Ectodermal cell (in vitro differentiated cells): ENCODE measurements around the gene HERPUD1.

Experiments used
- H3K27ac ChIP-seq: 2 replicates; pipeline ENCODE4 v1.7.0; 2013; ENCODE audit warnings: mild to moderate bottlenecking, low read depth, low read length; ENCODE audit not compliant: insufficient read depth, poor library complexity, severe bottlenecking
- H3K27me3 ChIP-seq: 2 replicates; pipeline ENCODE4 v1.7.0; 2013; ENCODE audit warnings: mild to moderate bottlenecking, low read length; ENCODE audit not compliant: insufficient read depth, control insufficient read depth, poor library complexity, severe bottlenecking
- H3K36me3 ChIP-seq: one replicate; pipeline ENCODE4 v1.7.0; 2013; ENCODE audit warnings: low read length; ENCODE audit not compliant: control insufficient read depth, insufficient read depth
- H3K4me1 ChIP-seq: one replicate; pipeline ENCODE4 v1.7.0; 2013; ENCODE audit warnings: low read length; ENCODE audit not compliant: control insufficient read depth, insufficient read depth
- H3K4me3 ChIP-seq: 2 replicates; pipeline ENCODE4 v1.7.0; 2013; ENCODE audit warnings: low read depth, low read length, control low read depth; ENCODE audit not compliant: insufficient read depth
- H3K9me3 ChIP-seq: 2 replicates; pipeline ENCODE4 v1.7.0; 2013; ENCODE audit warnings: mild to moderate bottlenecking, low read length, moderate library complexity; ENCODE audit not compliant: control insufficient read depth
- WGBS, 2 experiments: methylation state at CpG; one replicate each; pipeline ENCODE4 v1.1.7; 2013; ENCODE audit warnings: missing lambda C conversion rate in 2 of 2; 5-methylcytosine and 5-hydroxymethylcytosine counted together

Gene HERPUD1

DNA sequence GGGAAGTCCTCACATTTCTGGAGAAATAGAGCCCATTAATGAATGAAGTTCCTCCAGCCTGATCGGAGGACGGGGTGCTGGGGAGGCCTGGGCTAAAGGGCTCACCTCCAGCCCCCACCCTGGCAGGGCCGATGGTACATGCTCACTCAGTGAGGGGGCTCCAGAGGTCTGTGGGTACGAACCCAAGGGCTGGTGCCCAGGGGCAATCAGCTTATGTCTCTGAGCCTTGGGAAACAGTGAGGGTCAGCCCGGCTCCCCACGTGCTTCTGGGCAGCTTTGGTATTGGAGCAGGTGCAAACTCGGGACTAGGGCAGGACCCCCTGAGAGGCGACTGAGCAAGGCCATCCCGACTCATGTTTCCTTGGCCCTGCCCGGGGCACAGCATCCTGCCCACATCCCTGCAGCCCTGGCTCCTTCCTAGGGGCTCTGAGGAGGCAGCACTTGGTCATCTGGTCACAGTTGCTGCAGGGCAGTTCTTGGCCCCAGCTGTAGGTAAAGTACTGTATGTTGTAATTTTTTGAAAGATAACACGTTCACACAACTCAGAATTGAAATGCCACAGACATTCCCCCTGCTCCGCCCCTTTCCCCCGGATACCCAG, 28.8 kb downstream of the HERPUD1 start:
- Histone ChIP-seq H3K4me1 (no peaks in the 10 kb centered on the region), H3K4me3 (no peak overlapping the region), H3K9me3 (no peaks in the 10 kb centered on the region), H3K36me3 (no peaks in the 10 kb centered on the region), H3K27ac (no peak overlapping the region), H3K27me3 (no peaks in the 10 kb centered on the region)
- WGBS, 2 experiments = 82 to 87% methylated on average over 12 to 13 of the region's 13 CpGs

DNA sequence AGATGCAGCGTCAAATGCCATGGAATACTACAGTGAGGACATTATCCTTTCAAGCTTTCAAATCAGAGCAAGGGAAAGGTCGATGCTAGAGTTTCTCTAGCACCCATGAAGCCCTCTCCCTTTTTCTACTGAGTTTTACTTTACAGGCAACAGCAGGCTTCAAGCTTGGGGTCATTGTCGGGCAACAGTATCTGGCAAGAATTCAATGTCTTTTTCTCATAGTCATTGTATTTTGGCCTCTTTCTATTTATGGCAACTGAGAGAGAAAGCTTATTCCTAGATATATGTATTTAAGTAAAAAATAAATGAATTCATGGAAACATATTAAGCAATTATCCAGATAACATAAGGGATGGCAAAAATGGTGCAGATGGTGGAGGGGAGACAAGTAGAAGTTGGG, 29.4 kb downstream of the HERPUD1 start:
- 92 to 96% methylated on average over 3 of the region's 3 CpGs for WGBS, 2 experiments
- Histone ChIP-seq H3K27me3 (no peaks in the 10 kb centered on the region), H3K27ac (no peak overlapping the region), H3K36me3 (no peaks in the 10 kb centered on the region), H3K4me1 (no peaks in the 10 kb centered on the region), H3K4me3 (no peak overlapping the region), H3K9me3 (no peaks in the 10 kb centered on the region)

DNA sequence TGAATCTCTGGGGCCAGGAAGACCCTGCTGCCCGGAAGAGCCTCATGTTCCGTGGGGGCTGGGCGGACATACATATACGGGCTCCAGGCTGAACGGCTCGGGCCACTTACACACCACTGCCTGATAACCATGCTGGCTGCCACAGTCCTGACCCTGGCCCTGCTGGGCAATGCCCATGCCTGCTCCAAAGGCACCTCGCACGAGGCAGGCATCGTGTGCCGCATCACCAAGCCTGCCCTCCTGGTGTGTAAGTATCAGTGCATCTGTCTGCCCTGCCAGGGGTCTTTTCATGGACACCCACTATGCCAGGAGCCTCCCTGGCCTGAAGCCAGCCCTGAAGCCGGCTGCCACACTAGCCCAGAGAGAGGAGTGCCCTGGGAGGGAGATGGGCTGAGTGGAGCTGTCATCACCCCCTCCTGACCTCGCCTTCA, 29.9 kb downstream of the HERPUD1 start, which contains the start of gene CETP:
Gene CETP (plus strand): TSS at position 100 of the 431 bp plus-strand sequence. CDS start 30 bp downstream, at position 130.
- no peak within 1 kb of the TSS for H3K27ac ChIP-seq
- no peaks in the 10 kb centered on the region for H3K9me3 ChIP-seq
- no peaks in the 10 kb centered on the region for H3K27me3 ChIP-seq
- 94% methylated on average over 12 of the region's 12 CpGs for WGBS, 2 experiments
- H3K4me3 ChIP-seq = no peak within 1 kb of the TSS
- H3K36me3 ChIP-seq = no peaks in the 10 kb centered on the region
- H3K4me1 ChIP-seq = no peaks in the 10 kb centered on the region

DNA sequence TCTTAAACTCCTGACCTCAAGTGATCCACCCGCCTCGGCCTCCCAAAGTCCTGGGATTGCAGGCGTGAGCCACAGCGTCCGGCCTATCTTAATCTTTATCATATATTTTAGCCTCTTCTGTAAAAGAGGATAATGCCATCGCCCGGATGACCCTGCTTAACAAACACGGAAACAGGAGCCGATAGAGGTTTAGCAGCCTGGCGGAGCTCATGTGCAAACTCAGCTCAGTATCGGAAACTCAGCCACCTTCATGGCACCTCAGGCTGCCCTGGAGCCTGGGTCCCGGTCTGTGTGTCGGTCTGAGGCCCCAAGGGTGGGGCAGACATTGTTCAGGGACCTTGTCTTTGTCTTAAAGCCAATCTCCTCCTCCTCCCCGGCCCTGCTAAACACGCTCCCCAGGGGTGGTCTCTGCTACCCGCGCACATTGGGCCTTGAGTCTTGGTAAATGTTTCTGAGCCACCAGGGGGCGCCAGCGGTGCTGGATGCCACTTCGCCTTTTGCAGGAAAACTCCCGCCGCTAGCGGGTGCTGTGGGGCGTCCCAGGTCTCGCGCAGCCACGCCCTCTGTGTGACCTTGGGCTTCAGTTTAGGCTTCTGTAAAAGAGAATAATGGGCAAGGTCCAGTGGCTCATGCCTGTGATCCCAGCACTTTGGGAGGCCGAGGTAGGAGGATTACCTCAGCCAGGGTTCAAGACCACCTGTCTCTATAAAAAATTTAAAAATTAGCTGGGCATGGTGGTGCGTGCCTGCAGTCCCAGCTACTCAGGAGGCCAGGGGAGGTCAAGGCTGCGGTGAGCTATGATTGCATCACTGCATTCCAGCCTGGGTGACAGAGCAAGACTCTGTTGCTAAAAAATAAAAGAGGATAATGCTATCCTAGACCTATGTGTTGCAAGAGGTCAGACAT, 32.6 kb downstream of the HERPUD1 start:
- H3K27me3 ChIP-seq = no peaks in the 10 kb centered on the region
- no peaks in the 10 kb centered on the region for H3K36me3 ChIP-seq
- H3K9me3 ChIP-seq = no peaks in the 10 kb centered on the region
- WGBS, 2 experiments = 44 to 46% methylated on average over 30 of the region's 30 CpGs
- H3K4me1 ChIP-seq = no peaks in the 10 kb centered on the region
- no peak overlapping the region for H3K4me3 ChIP-seq
- no peak overlapping the region for H3K27ac ChIP-seq

DNA sequence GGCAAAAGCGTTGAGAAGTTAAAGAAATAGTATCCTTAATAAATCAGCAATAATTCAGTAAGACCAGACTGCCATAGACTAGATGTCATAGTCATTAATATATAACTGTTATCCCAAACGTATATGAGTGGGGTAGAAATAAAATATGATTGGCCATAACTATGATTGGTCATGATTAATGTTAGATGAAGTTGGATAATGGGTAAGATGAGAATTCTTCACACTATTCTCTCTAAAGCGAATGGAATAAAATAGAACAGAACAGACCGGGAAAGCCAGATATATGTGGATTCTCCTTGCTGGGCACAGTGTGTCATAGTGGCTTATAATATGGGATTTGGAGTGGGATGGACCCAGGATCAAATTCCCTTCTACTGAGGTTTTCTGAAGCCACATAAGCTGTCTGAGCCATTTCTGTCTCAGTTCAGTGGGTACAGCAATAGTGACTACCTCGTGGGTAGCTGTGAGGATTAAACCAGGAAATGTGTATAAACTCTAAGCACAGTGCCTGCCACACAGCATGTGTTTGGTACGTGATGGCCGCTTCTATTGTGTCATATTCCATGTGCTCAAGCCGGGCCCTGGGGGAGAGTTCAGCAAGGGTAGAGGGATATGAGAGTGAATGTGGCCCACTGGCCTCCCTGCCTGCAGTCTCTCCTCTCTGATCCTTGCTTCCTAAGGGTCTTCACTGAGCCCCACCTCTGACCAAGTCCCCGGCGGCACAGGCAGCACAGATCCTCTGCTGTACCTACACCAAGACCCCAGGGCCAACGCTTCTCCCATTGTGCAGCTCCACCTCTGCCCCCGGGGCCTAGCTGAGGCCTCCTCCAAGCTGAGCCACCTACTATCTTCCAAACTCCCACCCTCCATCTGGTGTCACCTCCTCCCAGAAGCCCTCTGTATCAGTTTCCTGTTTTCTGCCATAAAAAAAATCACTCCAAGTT, 33.5 kb downstream of the HERPUD1 start:
- H3K4me3 ChIP-seq = no peak overlapping the region
- no peak overlapping the region for H3K27ac ChIP-seq
- H3K4me1 ChIP-seq = no peaks in the 10 kb centered on the region
- no peaks in the 10 kb centered on the region for H3K27me3 ChIP-seq
- 85 to 92% methylated on average over 11 to 12 of the region's 12 CpGs for WGBS, 2 experiments
- no peaks in the 10 kb centered on the region for H3K36me3 ChIP-seq
- no peaks in the 10 kb centered on the region for H3K9me3 ChIP-seq

DNA sequence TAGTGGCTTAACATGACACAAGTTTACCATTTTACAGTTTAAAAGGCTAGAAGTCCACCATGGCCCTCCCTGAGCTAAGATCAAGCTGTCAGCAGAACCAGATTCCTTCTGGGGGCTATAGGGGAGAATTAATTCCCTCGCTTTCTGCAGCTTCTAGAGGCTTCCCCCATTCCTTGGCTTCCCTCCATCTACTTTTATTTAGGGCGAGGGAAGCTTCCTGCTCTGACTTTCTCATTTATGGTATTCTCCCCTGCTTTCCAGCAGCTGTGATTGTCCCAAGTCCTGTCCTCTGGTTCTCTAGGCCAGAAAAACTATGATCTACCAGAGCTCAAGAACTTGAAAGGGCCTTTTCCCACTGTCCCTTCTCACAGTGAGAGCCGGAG, 34.1 kb downstream of the HERPUD1 start:
- Histone ChIP-seq H3K27ac (no peak overlapping the region), H3K9me3 (no peaks in the 10 kb centered on the region), H3K36me3 (no peaks in the 10 kb centered on the region), H3K27me3 (no peaks in the 10 kb centered on the region), H3K4me3 (no peak overlapping the region), H3K4me1 (no peaks in the 10 kb centered on the region)
- WGBS, 2 experiments = 90% methylated on average over 3 of the region's 3 CpGs

DNA sequence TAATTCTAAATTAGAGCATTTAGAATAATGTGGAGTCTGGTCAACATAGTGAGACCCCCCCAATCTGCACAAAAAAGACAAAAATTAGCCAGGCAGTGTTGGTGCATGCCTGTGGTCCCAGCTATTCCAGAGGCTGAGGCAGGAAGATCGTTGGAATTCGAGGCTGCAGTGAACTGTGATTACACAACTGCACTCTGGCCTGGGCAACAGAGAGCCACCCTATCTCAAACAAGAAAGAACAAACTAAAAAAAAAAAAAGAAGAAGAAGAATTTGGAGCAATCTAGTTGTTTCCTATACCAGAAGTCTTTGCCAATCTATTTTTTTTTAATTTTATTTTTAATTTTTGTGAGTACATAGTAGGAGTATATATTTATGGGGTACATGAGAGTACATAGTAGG, 35.8 kb downstream of the HERPUD1 start:
- H3K4me3 ChIP-seq = no peak overlapping the region
- 87 to 93% methylated on average over 2 of the region's 2 CpGs for WGBS, 2 experiments
- no peaks in the 10 kb centered on the region for H3K27me3 ChIP-seq
- H3K4me1 ChIP-seq = no peaks in the 10 kb centered on the region
- no peaks in the 10 kb centered on the region for H3K9me3 ChIP-seq
- no peaks in the 10 kb centered on the region for H3K36me3 ChIP-seq
- no peak overlapping the region for H3K27ac ChIP-seq

DNA sequence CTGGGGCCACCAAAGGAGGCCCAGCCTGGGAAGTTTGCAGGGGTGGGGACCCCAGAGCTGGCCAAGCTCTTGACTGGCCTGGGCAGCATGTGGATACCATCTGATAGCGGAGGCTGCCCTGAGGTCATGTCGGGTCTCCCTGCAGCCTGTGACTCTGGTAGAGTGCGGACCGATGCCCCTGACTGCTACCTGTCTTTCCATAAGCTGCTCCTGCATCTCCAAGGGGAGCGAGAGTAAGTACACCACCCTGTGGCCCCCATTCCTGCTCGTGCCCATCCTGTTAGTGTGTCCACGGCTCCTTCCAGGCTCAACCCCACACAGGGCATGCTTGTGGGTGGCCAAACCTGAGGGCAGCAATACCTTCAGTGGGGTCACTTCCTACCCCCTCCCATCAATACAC, 37.8 kb downstream of the HERPUD1 start:
- Histone ChIP-seq H3K4me3 (no peak overlapping the region), H3K9me3 (no peaks in the 10 kb centered on the region), H3K4me1 (no peaks in the 10 kb centered on the region), H3K36me3 (no peaks in the 10 kb centered on the region), H3K27me3 (no peaks in the 10 kb centered on the region), H3K27ac (no peak overlapping the region)
- 93 to 95% methylated on average over 7 of the region's 7 CpGs for WGBS, 2 experiments

DNA sequence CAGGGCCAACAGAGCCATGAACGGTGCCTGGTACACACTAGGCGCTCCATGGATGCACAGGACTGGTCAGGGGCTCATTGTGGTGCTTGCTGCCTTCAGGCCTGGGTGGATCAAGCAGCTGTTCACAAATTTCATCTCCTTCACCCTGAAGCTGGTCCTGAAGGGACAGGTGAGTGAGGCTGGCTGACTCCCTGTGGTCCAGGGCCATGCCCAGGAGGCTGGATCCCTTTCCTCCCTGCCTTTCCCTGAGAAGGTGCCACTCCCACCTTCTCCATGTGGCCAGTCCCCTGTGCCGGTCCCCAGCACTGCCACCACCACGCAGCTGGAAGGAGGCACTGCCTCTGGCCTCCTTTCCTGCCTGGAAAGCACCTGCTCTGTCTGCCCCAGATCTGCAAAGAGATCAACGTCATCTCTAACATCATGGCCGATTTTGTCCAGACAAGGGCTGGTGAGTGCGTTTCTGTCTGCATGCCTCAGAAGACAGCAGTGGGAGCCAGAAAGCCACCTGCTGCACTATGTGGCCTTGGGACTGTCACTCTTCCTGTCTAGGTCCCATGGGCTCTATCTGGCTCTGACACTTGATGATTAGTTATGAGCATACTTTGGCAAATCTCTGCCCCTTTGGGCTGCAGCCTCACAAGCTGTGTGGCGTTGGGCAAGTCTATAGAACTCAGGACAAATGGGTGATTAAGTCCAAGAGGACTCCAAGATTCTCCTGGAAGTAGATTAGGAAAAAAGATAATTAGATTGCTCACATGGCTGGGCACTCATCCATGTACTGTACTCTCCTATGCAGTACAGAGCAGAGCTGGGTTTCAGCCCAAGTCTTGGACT, 39.2 kb downstream of the HERPUD1 start:
- 75 to 79% methylated on average over 8 of the region's 8 CpGs for WGBS, 2 experiments
- Histone ChIP-seq H3K27me3 (no peaks in the 10 kb centered on the region), H3K27ac (no peak overlapping the region), H3K9me3 (no peaks in the 10 kb centered on the region), H3K36me3 (no peaks in the 10 kb centered on the region), H3K4me3 (no peak overlapping the region), H3K4me1 (no peaks in the 10 kb centered on the region)
